ENCODE measurements around the gene SCN8A.

DNA sequence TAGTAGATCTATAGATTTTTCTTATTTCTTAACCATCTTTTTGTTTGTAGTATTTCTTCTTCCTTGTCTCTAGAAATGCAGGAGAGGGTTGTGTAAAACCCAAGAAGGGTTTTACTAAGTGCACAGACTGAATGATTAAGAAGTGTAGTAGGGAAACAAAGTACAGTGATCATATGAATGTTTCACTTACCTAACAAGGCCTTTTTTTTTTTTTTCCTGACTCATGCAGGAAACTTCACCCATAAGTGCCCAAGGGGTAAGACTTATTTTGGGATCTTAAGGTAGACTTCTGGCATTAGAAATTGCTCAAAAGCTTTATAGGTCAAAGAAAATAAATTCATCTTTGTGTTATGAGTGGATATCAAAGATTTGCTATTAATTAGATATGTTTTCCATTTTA lies 10.2 kb downstream of the SCN8A start:
- TF ChIP-seq, protein P1, sequence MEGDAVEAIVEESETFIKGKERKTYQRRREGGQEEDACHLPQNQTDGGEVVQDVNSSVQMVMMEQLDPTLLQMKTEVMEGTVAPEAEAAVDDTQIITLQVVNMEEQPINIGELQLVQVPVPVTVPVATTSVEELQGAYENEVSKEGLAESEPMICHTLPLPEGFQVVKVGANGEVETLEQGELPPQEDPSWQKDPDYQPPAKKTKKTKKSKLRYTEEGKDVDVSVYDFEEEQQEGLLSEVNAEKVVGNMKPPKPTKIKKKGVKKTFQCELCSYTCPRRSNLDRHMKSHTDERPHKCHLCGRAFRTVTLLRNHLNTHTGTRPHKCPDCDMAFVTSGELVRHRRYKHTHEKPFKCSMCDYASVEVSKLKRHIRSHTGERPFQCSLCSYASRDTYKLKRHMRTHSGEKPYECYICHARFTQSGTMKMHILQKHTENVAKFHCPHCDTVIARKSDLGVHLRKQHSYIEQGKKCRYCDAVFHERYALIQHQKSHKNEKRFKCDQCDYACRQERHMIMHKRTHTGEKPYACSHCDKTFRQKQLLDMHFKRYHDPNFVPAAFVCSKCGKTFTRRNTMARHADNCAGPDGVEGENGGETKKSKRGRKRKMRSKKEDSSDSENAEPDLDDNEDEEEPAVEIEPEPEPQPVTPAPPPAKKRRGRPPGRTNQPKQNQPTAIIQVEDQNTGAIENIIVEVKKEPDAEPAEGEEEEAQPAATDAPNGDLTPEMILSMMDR (IDR thresholded peaks at IDR 0.05), result no peak
- no peak for TF ChIP-seq POLR2AphosphoS5 (IDR thresholded peaks at IDR 0.05)
